Fibroblast of lung (primary cell): Measurements from ENCODE around the gene ACTL6B. TPM values are rescaled to one million over a fixed set of nuclear protein-coding genes. Genes with fewer than 3 reads are reported as not detected.

ENCODE experiments used
- DNase-seq, 2 donors: peaks; one replicate each; pipeline versions ENCODE4 v3.0.0 to v3.0.0-alpha.2; 2010; ENCODE audit warnings: low read depth in 2 of 2
- H2AFZ ChIP-seq: 2 replicates; pipeline ENCODE4 v1.5.1; 2012; ENCODE audit warnings: low read length, control low read depth, inconsistent platforms
- H3K27ac ChIP-seq: 2 replicates; pipeline ENCODE4 v1.5.1; 2011; ENCODE audit warnings: low read length, control low read depth; ENCODE audit not compliant: insufficient read depth
- H3K27me3 ChIP-seq: 2 replicates; pipeline ENCODE4 v1.5.1; 2011; ENCODE audit warnings: mild to moderate bottlenecking, low read length; ENCODE audit not compliant: control insufficient read depth, insufficient read depth
- H3K36me3 ChIP-seq: 2 replicates; pipeline ENCODE4 v1.5.1; 2011; ENCODE audit warnings: low read length; ENCODE audit not compliant: control insufficient read depth, insufficient read depth
- H3K4me1 ChIP-seq: 2 replicates; pipeline ENCODE4 v1.5.1; 2011; ENCODE audit warnings: low read length; ENCODE audit not compliant: control insufficient read depth, insufficient read depth; ENCODE audit errors: extremely low read depth
- H3K4me2 ChIP-seq: 2 replicates; pipeline ENCODE4 v1.5.1; 2011; ENCODE audit warnings: low read length, control low read depth; ENCODE audit not compliant: insufficient read depth; ENCODE audit errors: extremely low read depth
- H3K4me3 ChIP-seq, 4 experiments: fragments of 200-600 bp in 1 of 4; sonication (generic) in 1 of 4; replicated peaks in 1 of 4; 2 replicates each; pipeline ENCODE4 v1.5.1; 2011 to 2016; ENCODE audit warnings: low read length in 4 of 4, low read depth in 3 of 4, mild to moderate bottlenecking in 3 of 4, control low read depth in 2 of 4, inconsistent platforms in 1 of 4, mixed read lengths in 1 of 4; ENCODE audit not compliant: insufficient read depth in 1 of 4; ENCODE audit errors: control extremely low read depth in 1 of 4
- H3K79me2 ChIP-seq: 2 replicates; pipeline ENCODE4 v1.5.1; 2012; ENCODE audit warnings: mild to moderate bottlenecking, low read length, inconsistent platforms; ENCODE audit not compliant: control insufficient read depth, insufficient read depth
- H3K9ac ChIP-seq: 2 replicates; pipeline ENCODE4 v1.5.1; 2011; ENCODE audit warnings: mild to moderate bottlenecking, low read length, control low read depth; ENCODE audit not compliant: insufficient read depth
- H3K9me3 ChIP-seq: 2 replicates; pipeline ENCODE4 v1.5.1; 2012; ENCODE audit warnings: low read depth, low read length; ENCODE audit not compliant: control insufficient read depth, insufficient read depth
- H4K20me1 ChIP-seq: 2 replicates; pipeline ENCODE4 v1.5.1; 2011; ENCODE audit warnings: low read length; ENCODE audit not compliant: control insufficient read depth, insufficient read depth; ENCODE audit errors: extremely low read depth
- CTCF ChIP-seq, 2 donors: IDR thresholded peaks in 1 of 2; conservative IDR thresholded peaks in 1 of 2; 1 replicate in 1 of 2; 2 replicates in 1 of 2; pipeline ENCODE4 v1.5.1; 2011 to 2012; ENCODE audit warnings: low read length in 2 of 2, control low read depth in 1 of 2, inconsistent platforms in 1 of 2, low read depth in 1 of 2, mild to moderate bottlenecking in 1 of 2
- EZH2 ChIP-seq: IDR thresholded peaks from 2 replicates; pipeline ENCODE4 v1.5.1; 2012; ENCODE audit warnings: low read length, control low read depth, mild to moderate bottlenecking; ENCODE audit errors: missing control alignments
- polyA plus RNA-seq, 2 donors: library from polyadenylated mRNA; depleted of rRNA in 1 of 2; stranded (reverse) in 1 of 2; unstranded in 1 of 2; fragments of >200 nt; gene quantifications; 2 replicates each; pipeline ENCODE4 v1.2.1, GENCODE V29; 2011 to 2012; ENCODE audit warnings: missing spikeins in 1 of 2
- total RNA-seq: library from RNA; depleted of rRNA; stranded (reverse); fragments of >200 nt; gene quantifications from 2 replicates; pipeline ENCODE4 v1.2.1, GENCODE V29; 2014

Gene ACTL6B
- total and polyA plus RNA-seq, 2 donors (not counting 1 experiment from before 2014, with no cell fraction given), result not detected

GRCh38 chr7:100689230-100690135, 33.2 kb upstream of the ACTL6B start:
- Histone ChIP-seq H3K4me3 (no peak overlapping the region), H3K79me2 (peaks cover 52% of the 10 kb centered on the region), H3K9ac (no peak overlapping the region), H3K9me3 (no peaks in the 10 kb centered on the region), H3K4me1 (peaks cover 10% of the 10 kb centered on the region), H2AFZ (no peak overlapping the region), H3K27ac (no peak overlapping the region), H4K20me1 (no peaks in the 10 kb centered on the region), H3K36me3 (peaks cover 24% of the 10 kb centered on the region), H3K27me3 (no peaks in the 10 kb centered on the region), H3K4me2 (no peak overlapping the region)
- DNase-seq, result no peak
- TF ChIP-seq CTCF (conservative IDR thresholded peaks at IDR 0.05 in 1 of 2, IDR thresholded peaks at IDR 0.05 in 1 of 2; ENCODE audit: low read depth in 1 of 2, low read length in 2 of 2), result no peak
- no peak for TF ChIP-seq EZH2

GRCh38 chr7:100688326-100688860, 32.1 kb upstream of the ACTL6B start:
- H3K4me3 ChIP-seq, result no peak overlapping the region
- no peak overlapping the region for H2AFZ ChIP-seq
- no peak overlapping the region for H3K4me2 ChIP-seq
- H3K9ac ChIP-seq, result no peak overlapping the region
- H3K9me3 ChIP-seq, result no peaks in the 10 kb centered on the region
- H4K20me1 ChIP-seq, result no peaks in the 10 kb centered on the region
- peaks cover 49% of the 10 kb centered on the region for H3K79me2 ChIP-seq
- H3K27ac ChIP-seq, result no peak overlapping the region
- H3K36me3 ChIP-seq, result peaks cover 29% of the 10 kb centered on the region
- no peak for TF ChIP-seq EZH2
- H3K27me3 ChIP-seq, result no peaks in the 10 kb centered on the region
- DNase-seq, result no peak
- H3K4me1 ChIP-seq, result peaks cover 10% of the 10 kb centered on the region

- Histone ChIP-seq H3K27ac (no peak overlapping the region), H3K9me3 (no peaks in the 10 kb centered on the region), H3K36me3 (peaks cover 34% of the 10 kb centered on the region), H3K27me3 (no peaks in the 10 kb centered on the region), H3K4me3 (no peak overlapping the region), H4K20me1 (no peaks in the 10 kb centered on the region), H3K79me2 (peaks cover 43% of the 10 kb centered on the region), H2AFZ (no peak overlapping the region), H3K9ac (no peak overlapping the region), H3K4me1 (peaks cover 10% of the 10 kb centered on the region), H3K4me2 (no peak overlapping the region)
- TF ChIP-seq EZH2 (no peak), CTCF (conservative IDR thresholded peaks at IDR 0.05 in 1 of 2, IDR thresholded peaks at IDR 0.05 in 1 of 2; ENCODE audit: low read depth in 1 of 2, low read length in 2 of 2) (no peak)
- DNase-seq, result peak in 1 of 2 donors; percentile 41
Measured at GRCh38 chr7:100687751-100688300, 31.6 kb upstream of the ACTL6B start.
